A673 (cell line): ENCODE data around the gene PACS2.

Experiments used
- EZH2 ChIP-seq: fragments of 200-600 bp; sonication (generic); IDR thresholded peaks from 2 replicates; pipeline ENCODE4 v1.6.1; 2017; ENCODE audit warnings: borderline replicate concordance, low read depth, mild to moderate bottlenecking, mixed read lengths, antibody characterized with exemption, low read length; ENCODE audit not compliant: poor library complexity, severe bottlenecking
- TF ChIP-seq, protein P1 (sequence below): fragments of 300-800, 200-600 bp; sonication (generic); conservative IDR thresholded peaks from 2 replicates; pipeline ENCODE4 v1.5.1; 2017; ENCODE audit warnings: low read depth, mild to moderate bottlenecking, antibody characterized with exemption, low read length, moderate library complexity, mixed read lengths

DNA sequence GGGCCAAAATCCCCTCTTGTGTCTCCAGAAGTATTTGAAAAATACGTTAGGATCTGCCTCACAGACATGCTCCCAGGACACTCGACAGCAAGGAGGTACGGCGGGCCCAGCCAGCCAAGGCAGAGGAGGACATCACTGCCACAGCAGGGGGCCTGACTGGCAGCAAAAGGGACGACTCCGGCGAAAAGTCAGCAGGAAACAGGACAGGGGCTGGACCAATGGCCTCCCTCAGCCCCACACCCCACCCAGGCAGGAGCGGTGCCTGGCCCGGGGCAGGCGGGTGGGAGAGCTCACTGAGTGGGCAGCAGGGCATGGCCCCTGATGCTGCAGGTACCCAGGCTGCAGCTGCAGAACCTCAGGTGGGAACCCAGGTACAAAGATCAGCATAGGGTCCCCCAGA is 31.5 kb upstream of the PACS2 start:
- TF ChIP-seq, protein P1, sequence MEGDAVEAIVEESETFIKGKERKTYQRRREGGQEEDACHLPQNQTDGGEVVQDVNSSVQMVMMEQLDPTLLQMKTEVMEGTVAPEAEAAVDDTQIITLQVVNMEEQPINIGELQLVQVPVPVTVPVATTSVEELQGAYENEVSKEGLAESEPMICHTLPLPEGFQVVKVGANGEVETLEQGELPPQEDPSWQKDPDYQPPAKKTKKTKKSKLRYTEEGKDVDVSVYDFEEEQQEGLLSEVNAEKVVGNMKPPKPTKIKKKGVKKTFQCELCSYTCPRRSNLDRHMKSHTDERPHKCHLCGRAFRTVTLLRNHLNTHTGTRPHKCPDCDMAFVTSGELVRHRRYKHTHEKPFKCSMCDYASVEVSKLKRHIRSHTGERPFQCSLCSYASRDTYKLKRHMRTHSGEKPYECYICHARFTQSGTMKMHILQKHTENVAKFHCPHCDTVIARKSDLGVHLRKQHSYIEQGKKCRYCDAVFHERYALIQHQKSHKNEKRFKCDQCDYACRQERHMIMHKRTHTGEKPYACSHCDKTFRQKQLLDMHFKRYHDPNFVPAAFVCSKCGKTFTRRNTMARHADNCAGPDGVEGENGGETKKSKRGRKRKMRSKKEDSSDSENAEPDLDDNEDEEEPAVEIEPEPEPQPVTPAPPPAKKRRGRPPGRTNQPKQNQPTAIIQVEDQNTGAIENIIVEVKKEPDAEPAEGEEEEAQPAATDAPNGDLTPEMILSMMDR, result no peak
- TF ChIP-seq EZH2, result no peak
